GM23248 (cell line): ENCODE data around the gene LIMCH1. TPM values are rescaled to one million over a fixed set of nuclear protein-coding genes. Genes with fewer than 3 reads are reported as not detected.

Experiments
- DNase-seq: peaks from one replicate; pipeline ENCODE4 v3.0.0-alpha.2; 2015
- H2AFZ ChIP-seq: fragments of 200-600 bp; sonication (generic); 2 replicates; pipeline ENCODE4 v1.6.1; 2016; ENCODE audit warnings: antibody characterized with exemption
- H3F3A ChIP-seq: fragments of 200-600 bp; sonication (generic); 2 replicates; pipeline ENCODE4 v1.6.1; 2016; ENCODE audit warnings: mild to moderate bottlenecking, antibody characterized with exemption, mixed run types; ENCODE audit not compliant: insufficient read depth
- H3K27ac ChIP-seq: fragments of 200-600 bp; sonication (generic); 2 replicates; pipeline ENCODE4 v1.5.1; 2016; ENCODE audit warnings: mild to moderate bottlenecking
- H3K27me3 ChIP-seq: fragments of 200-600 bp; sonication (generic); replicated peaks from 2 replicates; pipeline ENCODE4 v1.6.1; 2016; ENCODE audit warnings: mild to moderate bottlenecking; ENCODE audit not compliant: insufficient read depth
- H3K36me3 ChIP-seq: fragments of 200-600 bp; sonication (generic); 2 replicates; pipeline ENCODE4 v1.6.1; 2016; ENCODE audit warnings: low read depth, mild to moderate bottlenecking
- H3K4me1 ChIP-seq: fragments of 200-600 bp; sonication (generic); 2 replicates; pipeline ENCODE4 v1.6.1; 2016; ENCODE audit warnings: mild to moderate bottlenecking; ENCODE audit not compliant: insufficient read depth
- H3K4me2 ChIP-seq: fragments of 200-600 bp; sonication (generic); one replicate; pipeline ENCODE4 v1.6.1; 2016; ENCODE audit warnings: mild to moderate bottlenecking; ENCODE audit not compliant: unreplicated experiment
- H3K4me3 ChIP-seq: fragments of 200-600 bp; sonication (generic); 2 replicates; pipeline ENCODE4 v1.5.1; 2016; ENCODE audit warnings: mild to moderate bottlenecking
- H3K79me2 ChIP-seq: fragments of 200-600 bp; sonication (generic); 2 replicates; pipeline ENCODE4 v1.6.1; 2016; ENCODE audit warnings: mild to moderate bottlenecking; ENCODE audit not compliant: insufficient read depth
- H3K9ac ChIP-seq: fragments of 200-600 bp; sonication (generic); 2 replicates; pipeline ENCODE4 v1.6.1; 2016; ENCODE audit warnings: mild to moderate bottlenecking
- H3K9me2 ChIP-seq: fragments of 200-600 bp; sonication (generic); 2 replicates; pipeline ENCODE4 v1.6.1; 2016; ENCODE audit warnings: mixed run types, mild to moderate bottlenecking, moderate library complexity; ENCODE audit not compliant: insufficient read depth
- H3K9me3 ChIP-seq: fragments of 200-600 bp; sonication (generic); one replicate; pipeline ENCODE4 v1.6.1; 2017; ENCODE audit warnings: low read depth
- H4K20me1 ChIP-seq: fragments of 200-600 bp; sonication (generic); 2 replicates; pipeline ENCODE4 v1.6.0; 2016; ENCODE audit not compliant: insufficient read depth
- EZH2 ChIP-seq: fragments of 200-600 bp; sonication (generic); IDR thresholded peaks from 2 replicates; pipeline ENCODE4 v1.6.1; 2018; ENCODE audit warnings: antibody characterized with exemption, mild to moderate bottlenecking; ENCODE audit not compliant: insufficient read depth, poor library complexity, severe bottlenecking
- EZH2phosphoT487 ChIP-seq: fragments of 200-600 bp; sonication (generic); IDR thresholded peaks from 2 replicates; pipeline ENCODE4 v1.6.1; 2018; ENCODE audit warnings: antibody characterized with exemption, moderate library complexity, mild to moderate bottlenecking, low read depth; ENCODE audit not compliant: insufficient read depth
- WGBS, 2 experiments: methylation state at CpG; one replicate each; pipeline ENCODE4 v1.1.6; 2015 to 2017; ENCODE audit warnings: low lambda C conversion rate in 2 of 2, low coverage in 1 of 2; ENCODE audit errors: missing lambda C conversion rate in 2 of 2; 5-methylcytosine and 5-hydroxymethylcytosine counted together
- in situ Hi-C: fragments of 300-500 bp; cut with MboI; formaldehyde crosslinking; loops from 2 replicates; pipeline ENCODE4 v1.15.0; 2020
- polyA plus RNA-seq: library from polyadenylated mRNA; unstranded; fragments of >200 nt; fragmentation: Nextera tagmentation; extraction: Ambion mirVana; gene quantifications from 2 replicates; pipeline ENCODE4 v1.2.1, GENCODE V29; 2016
- total RNA-seq: library from RNA; depleted of rRNA; stranded (reverse); fragments of >200 nt; shearing (Covaris generic); gene quantifications from 2 replicates; pipeline ENCODE4 v1.2.3, GENCODE V29; 2014

LIMCH1 gene
- total and polyA plus RNA-seq, 2 experiments from 2014 or later = 17.4 to 22.2 TPM

DNA sequence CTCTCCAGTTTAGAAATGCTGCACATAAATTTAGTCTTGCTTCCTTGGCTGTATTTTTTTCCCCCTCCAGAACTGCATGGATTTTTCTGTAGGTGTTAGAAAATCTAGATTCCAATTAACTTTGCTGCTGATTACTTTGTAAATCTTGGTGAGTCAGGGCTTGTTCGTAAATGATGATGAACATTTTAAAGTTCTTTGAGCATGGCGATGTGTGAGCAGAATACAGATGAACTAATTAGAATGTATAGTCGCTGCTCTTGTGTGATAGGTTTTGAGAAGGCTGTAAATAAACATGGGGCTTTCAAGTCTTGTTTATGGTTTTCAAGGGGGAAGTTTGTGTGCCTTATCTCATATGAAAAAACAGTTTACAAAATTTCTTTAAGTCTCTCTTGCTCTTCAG, 23.3 kb downstream of the LIMCH1 start:
- H3F3A ChIP-seq = no peaks in the 10 kb centered on the region
- H3K4me2 ChIP-seq = no peak overlapping the region
- WGBS, 2 experiments = 70 to 80% methylated on average over 3 of the region's 3 CpGs
- in situ Hi-C loops = no loop called here
- H3K36me3 ChIP-seq = no peaks in the 10 kb centered on the region
- no peaks in the 10 kb centered on the region for H4K20me1 ChIP-seq
- no peak for DNase-seq
- H3K27ac ChIP-seq = no peak overlapping the region
- H3K9ac ChIP-seq = no peak overlapping the region
- no peak overlapping the region for H2AFZ ChIP-seq
- H3K9me2 ChIP-seq = no peaks in the 10 kb centered on the region
- TF ChIP-seq EZH2 (no peak), EZH2phosphoT487 (no peak)
- no peaks in the 10 kb centered on the region for H3K79me2 ChIP-seq
- H3K27me3 ChIP-seq = no peaks in the 10 kb centered on the region; the same call in 1 of the 2 replicates
- H3K4me3 ChIP-seq = no peak overlapping the region
- no peaks in the 10 kb centered on the region for H3K4me1 ChIP-seq
- no peaks in the 10 kb centered on the region for H3K9me3 ChIP-seq

DNA sequence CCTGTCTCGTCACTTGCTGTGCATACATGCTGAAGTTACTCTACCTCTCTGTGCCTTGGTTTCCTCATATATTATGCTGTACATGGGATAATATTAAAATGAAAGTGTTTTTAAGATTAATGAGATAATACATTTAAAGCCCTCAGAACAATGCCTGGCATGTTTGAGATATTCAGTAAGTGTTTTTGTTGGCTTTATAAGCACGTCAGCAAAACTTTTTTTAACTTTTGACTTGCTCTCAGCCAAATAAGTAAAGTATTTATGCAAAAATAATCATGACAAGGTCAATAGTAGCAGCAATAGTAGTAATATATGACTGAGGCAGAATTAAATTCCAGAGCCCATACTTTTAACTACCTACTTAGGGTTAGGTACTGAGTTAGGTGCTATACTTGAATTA, 29.2 kb downstream of the LIMCH1 start:
- H3K79me2 ChIP-seq = no peaks in the 10 kb centered on the region
- H3F3A ChIP-seq = no peaks in the 10 kb centered on the region
- no peaks in the 10 kb centered on the region for H3K27me3 ChIP-seq
- no peak overlapping the region for H3K9ac ChIP-seq
- H2AFZ ChIP-seq = no peak overlapping the region
- WGBS, 2 experiments = 51 to 56% methylated on average over 2 of the region's 2 CpGs
- no peaks in the 10 kb centered on the region for H3K36me3 ChIP-seq
- no peaks in the 10 kb centered on the region for H3K9me2 ChIP-seq
- no peak overlapping the region for H3K27ac ChIP-seq
- TF ChIP-seq EZH2phosphoT487 = no peak
- TF ChIP-seq EZH2 = no peak
- H3K4me2 ChIP-seq = no peak overlapping the region
- H3K9me3 ChIP-seq = no peaks in the 10 kb centered on the region
- H3K4me1 ChIP-seq = no peaks in the 10 kb centered on the region
- no peak for DNase-seq
- no peak overlapping the region for H3K4me3 ChIP-seq
- in situ Hi-C loops = no loop called here
- no peaks in the 10 kb centered on the region for H4K20me1 ChIP-seq

DNA sequence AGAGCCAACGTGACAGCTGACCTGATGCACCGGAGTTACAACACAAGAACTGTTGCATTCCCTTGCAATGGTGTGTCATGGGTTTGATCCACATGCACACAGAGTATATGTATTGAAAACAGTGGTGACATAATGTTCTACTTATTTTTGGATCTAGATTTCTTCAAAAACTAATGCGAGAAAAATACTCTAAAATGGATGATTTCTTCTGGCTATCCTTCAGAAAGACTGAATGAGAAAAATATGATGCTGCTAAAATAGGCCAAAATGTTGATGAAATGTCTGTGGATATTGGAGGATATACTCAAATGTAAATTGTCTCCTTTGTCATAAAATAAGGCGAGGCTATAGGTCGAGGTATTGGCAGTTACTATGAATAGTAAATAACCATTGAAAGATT, 30.4 kb downstream of the LIMCH1 start:
- Histone ChIP-seq H3K9ac (no peak overlapping the region), H3K4me3 (no peak overlapping the region), H3F3A (no peaks in the 10 kb centered on the region), H3K27ac (no peak overlapping the region), H4K20me1 (no peaks in the 10 kb centered on the region), H2AFZ (no peak overlapping the region), H3K9me2 (no peaks in the 10 kb centered on the region), H3K79me2 (no peaks in the 10 kb centered on the region), H3K27me3 (no peaks in the 10 kb centered on the region), H3K36me3 (no peaks in the 10 kb centered on the region), H3K4me2 (no peak overlapping the region), H3K9me3 (no peaks in the 10 kb centered on the region), H3K4me1 (peaks cover 4% of the 10 kb centered on the region)
- no peak for DNase-seq
- no peak for TF ChIP-seq EZH2
- no peak for TF ChIP-seq EZH2phosphoT487
- in situ Hi-C loops = no loop called here
- 50 to 51% methylated on average over 5 of the region's 5 CpGs for WGBS, 2 experiments

DNA sequence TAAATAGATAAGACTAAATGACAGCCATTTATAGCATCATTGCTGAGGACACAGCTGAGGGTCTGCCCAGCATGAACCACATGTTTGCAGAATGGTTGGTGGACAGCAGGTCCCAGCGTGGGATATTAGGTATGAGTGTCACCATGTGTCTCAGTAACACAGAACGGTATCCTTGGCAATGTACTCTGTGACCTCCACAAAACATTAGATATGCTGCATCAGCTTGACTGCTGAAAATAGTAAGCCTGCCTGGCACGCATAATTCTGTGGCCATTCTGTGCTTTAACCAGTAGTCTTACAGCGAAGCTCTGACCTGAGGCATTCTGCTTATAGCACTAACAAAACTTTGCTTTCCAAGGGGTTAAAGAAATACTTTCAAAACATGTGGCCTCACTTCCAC, 32.0 kb downstream of the LIMCH1 start:
- no peaks in the 10 kb centered on the region for H3K9me3 ChIP-seq
- no peaks in the 10 kb centered on the region for H3K27me3 ChIP-seq
- H3K9me2 ChIP-seq = no peaks in the 10 kb centered on the region
- no peaks in the 10 kb centered on the region for H4K20me1 ChIP-seq
- no peak overlapping the region for H3K27ac ChIP-seq
- TF ChIP-seq EZH2 (no peak), EZH2phosphoT487 (no peak)
- no peaks in the 10 kb centered on the region for H3K79me2 ChIP-seq
- peaks cover 10% of the 10 kb centered on the region for H3K4me1 ChIP-seq
- DNase-seq = no peak
- WGBS, 2 experiments = 41 to 43% methylated on average over 4 of the region's 4 CpGs
- no peak overlapping the region for H3K4me3 ChIP-seq
- H2AFZ ChIP-seq = no peak overlapping the region
- in situ Hi-C loops = no loop called here
- H3F3A ChIP-seq = no peaks in the 10 kb centered on the region
- no peak overlapping the region for H3K9ac ChIP-seq
- no peak overlapping the region for H3K4me2 ChIP-seq
- H3K36me3 ChIP-seq = no peaks in the 10 kb centered on the region

DNA sequence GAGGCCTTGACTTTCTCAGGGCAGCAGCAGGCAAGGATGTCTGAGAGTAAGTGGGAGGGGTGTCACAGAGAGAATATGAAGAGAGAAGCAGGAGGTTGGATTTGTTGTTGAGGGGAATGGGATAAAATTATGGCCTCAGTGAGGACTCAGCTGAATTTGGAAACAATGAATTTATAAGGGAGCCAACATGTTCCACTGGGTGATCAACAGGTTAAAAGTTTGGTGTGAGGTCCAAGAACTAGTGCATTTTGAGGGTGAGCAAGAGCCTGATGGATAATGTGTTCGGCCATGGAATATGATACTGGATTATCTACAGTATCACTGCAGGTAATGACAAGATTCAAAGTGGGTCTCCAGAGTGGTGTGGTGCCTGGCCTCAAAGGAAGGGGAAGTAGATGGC, 33.5 kb downstream of the LIMCH1 start:
- no peaks in the 10 kb centered on the region for H3K9me3 ChIP-seq
- peaks cover 16% of the 10 kb centered on the region for H3K4me1 ChIP-seq
- H3K79me2 ChIP-seq = no peaks in the 10 kb centered on the region
- no peak for TF ChIP-seq EZH2
- no peaks in the 10 kb centered on the region for H3K36me3 ChIP-seq
- no peak overlapping the region for H3K4me3 ChIP-seq
- H3K4me2 ChIP-seq = no peak overlapping the region
- in situ Hi-C loops = no loop called here
- no peaks in the 10 kb centered on the region for H3F3A ChIP-seq
- H2AFZ ChIP-seq = no peak overlapping the region
- no peaks in the 10 kb centered on the region for H4K20me1 ChIP-seq
- no peak overlapping the region for H3K27ac ChIP-seq
- H3K27me3 ChIP-seq = no peaks in the 10 kb centered on the region
- H3K9ac ChIP-seq = no peak overlapping the region
- no peak for DNase-seq
- H3K9me2 ChIP-seq = no peaks in the 10 kb centered on the region
- WGBS, 2 experiments = 44 to 50% methylated on average over 1 of the region's 1 CpG
